ENCODE data around the gene MTMR4.
"Not testable (repeated sequence)": the region's sequence is repeated elsewhere in the genome, so short reads cannot be mapped to it uniquely, and the experiment has no call there.

MTMR4 gene

DNA sequence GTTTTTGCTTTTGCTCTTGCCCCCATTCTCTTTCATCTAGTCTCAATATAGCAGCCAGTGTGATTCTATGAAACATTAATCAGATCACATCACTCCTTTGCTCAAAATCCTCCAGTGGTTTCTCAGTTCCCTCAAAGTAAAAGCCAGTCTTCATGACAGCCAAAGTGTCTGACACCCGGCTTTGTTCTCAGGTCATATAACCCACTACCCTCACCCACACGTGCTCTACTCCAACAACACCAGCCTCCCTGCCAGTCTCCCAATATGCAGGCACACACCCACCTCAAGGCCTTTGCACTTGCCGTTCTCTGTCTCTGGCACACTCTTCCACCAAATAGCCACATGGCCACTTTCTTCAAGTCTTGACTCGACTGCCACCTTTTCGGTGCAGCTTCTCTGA, 4.4 kb downstream of the MTMR4 start:
- no peak for DNase-seq (ENCODE audit: low spot score)
- TF ChIP-seq, protein P1, sequence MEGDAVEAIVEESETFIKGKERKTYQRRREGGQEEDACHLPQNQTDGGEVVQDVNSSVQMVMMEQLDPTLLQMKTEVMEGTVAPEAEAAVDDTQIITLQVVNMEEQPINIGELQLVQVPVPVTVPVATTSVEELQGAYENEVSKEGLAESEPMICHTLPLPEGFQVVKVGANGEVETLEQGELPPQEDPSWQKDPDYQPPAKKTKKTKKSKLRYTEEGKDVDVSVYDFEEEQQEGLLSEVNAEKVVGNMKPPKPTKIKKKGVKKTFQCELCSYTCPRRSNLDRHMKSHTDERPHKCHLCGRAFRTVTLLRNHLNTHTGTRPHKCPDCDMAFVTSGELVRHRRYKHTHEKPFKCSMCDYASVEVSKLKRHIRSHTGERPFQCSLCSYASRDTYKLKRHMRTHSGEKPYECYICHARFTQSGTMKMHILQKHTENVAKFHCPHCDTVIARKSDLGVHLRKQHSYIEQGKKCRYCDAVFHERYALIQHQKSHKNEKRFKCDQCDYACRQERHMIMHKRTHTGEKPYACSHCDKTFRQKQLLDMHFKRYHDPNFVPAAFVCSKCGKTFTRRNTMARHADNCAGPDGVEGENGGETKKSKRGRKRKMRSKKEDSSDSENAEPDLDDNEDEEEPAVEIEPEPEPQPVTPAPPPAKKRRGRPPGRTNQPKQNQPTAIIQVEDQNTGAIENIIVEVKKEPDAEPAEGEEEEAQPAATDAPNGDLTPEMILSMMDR (IDR thresholded peaks at IDR 0.05; ENCODE audit: extremely low read depth, insufficient read depth, missing control alignments): no peak
- in situ Hi-C loops (cut with MboI; ENCODE audit: low pct_unique_long_range_greater_than_20kb, low sequenced_read_pairs, unreplicated experiment): no loop called here

DNA sequence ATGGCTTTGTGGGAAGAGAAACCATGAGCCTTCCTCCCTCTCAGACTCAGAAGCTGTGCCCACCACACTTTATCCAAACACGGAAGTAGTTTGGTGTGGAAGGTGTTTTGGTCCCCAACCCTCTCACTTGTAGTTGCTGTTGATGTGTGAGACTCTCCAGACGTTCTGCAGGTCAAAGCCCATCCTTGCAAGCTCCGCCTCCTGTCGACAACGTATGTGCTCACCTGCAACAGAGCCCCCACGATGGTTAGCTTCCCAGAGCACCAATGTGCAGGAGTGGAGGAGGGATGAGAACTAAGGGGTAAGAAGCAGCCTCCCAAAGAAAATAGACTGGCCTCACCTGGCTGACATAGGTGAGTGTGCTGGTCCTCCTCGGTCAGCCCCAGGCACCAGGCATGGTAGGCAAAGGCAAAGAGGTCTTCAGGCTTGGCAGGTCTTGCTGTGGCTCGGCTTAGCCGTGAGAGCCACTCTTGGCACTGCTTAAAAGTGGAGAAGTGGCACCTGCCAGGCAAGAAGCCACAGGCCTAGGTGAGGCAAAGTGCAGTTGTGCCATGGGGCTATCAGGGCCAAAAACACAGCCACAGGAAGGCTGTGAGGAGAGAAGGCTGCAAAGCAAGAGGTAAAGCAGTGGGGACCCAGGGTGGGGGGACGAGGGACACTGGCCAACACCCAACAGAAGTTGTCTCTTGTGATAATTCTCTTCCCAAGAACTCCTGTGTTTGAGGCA, 5.9 kb downstream of the MTMR4 start:
- TF ChIP-seq, protein P1 (IDR thresholded peaks at IDR 0.05; ENCODE audit: extremely low read depth, insufficient read depth, missing control alignments): no peak
- DNase-seq (ENCODE audit: low spot score): no peak
- in situ Hi-C loops (cut with MboI; ENCODE audit: low pct_unique_long_range_greater_than_20kb, low sequenced_read_pairs, unreplicated experiment): no loop called here

DNA sequence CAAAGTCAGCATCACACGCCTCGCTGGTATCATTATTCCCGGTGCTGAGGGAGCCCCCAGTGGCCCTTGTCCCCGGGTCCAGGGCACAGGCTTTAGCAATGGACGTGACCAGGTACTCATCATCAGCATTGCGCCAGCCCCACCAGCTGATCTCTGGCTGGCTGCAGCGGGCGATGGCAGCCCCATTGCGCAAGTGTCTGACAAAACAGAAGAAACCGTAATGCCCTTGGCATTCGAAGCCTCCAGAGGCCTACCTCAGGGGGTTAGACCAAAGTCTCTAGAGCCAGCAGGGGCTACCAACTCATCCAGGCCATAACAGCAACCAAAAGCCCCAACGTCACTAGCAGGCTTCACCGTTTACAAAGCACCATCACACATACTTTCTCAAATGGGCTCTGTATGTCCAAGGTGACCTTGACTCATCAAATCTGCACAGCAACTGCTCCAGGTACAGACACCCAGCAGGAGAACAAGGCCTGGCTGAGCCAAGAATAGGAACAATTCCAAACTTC, 7.3 kb downstream of the MTMR4 start:
- in situ Hi-C loops (cut with MboI; ENCODE audit: low pct_unique_long_range_greater_than_20kb, low sequenced_read_pairs, unreplicated experiment): no loop called here
- DNase-seq (ENCODE audit: low spot score): no peak
- TF ChIP-seq, protein P1 (IDR thresholded peaks at IDR 0.05; ENCODE audit: extremely low read depth, insufficient read depth, missing control alignments): no peak

DNA sequence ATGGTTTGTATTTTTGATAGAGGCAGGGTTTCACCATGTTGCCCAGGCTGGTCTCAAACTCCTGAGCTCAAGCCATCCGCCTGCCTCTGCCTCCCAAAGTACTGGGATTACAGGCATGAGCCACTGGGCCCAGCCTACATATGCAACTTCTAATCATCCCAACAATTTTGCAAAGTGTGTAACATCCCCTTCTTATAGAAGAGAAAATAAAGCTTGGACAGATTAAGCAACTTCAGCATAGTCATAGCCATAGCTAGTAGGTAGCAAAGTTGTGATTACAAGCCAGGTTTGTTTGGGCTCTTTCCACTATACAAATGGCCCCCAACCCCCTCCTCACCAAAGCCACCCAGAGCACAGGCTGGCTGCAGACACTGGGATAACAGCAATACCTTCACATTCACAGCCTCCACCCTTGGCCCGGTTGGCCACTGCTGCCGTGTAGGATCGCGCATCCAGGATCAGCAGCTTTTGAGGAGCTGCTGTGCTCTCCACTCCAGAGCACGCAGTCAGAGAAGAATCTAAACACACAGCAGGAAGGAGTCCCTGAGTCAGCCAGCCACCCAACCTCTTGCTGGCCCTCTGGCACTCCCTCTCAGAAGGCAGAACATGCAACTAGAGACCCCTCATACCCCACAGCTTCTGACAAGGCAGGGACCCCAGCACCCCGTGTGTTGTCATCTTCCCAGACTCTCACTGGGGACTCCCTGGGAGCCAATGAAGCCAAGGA, 7.9 kb downstream of the MTMR4 start:
- no peak for DNase-seq (ENCODE audit: low spot score)
- in situ Hi-C loops (cut with MboI; ENCODE audit: low pct_unique_long_range_greater_than_20kb, low sequenced_read_pairs, unreplicated experiment): no loop called here

DNA sequence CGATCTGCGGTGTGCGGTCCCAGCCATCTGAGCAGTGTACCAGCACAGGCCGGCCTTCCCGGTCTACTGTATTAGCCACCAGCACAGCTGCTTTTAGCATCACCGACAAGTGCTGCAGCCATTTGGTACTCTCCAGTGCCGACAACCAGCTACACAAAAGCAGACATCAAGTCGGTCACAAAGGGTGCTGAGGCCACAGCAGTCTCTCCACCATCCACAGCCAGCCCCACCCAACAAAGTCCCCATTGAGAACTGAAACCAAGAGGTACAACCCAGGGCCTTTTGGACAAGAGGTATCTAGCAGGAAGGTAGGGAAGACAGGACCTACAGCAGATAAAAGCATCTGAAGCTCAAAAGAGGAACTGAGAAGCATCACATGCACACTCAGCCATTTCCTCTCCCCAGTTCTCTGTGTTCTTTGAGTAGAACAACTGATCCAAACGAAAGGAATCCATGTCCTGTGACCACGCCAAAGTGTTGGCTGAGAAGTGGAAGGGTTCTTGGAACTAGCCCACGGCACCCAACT, 9.5 kb downstream of the MTMR4 start:
- DNase-seq (ENCODE audit: low spot score): peak; percentile 81
- TF ChIP-seq, protein P1 (IDR thresholded peaks at IDR 0.05; ENCODE audit: extremely low read depth, insufficient read depth, missing control alignments): no peak
- in situ Hi-C loops (cut with MboI; ENCODE audit: low pct_unique_long_range_greater_than_20kb, low sequenced_read_pairs, unreplicated experiment): no loop called here

More for the DNA sequence above, 7.9 kb downstream of the MTMR4 start:
- TF ChIP-seq, protein P1 (IDR thresholded peaks at IDR 0.05; ENCODE audit: extremely low read depth, insufficient read depth, missing control alignments): no peak

DNA sequence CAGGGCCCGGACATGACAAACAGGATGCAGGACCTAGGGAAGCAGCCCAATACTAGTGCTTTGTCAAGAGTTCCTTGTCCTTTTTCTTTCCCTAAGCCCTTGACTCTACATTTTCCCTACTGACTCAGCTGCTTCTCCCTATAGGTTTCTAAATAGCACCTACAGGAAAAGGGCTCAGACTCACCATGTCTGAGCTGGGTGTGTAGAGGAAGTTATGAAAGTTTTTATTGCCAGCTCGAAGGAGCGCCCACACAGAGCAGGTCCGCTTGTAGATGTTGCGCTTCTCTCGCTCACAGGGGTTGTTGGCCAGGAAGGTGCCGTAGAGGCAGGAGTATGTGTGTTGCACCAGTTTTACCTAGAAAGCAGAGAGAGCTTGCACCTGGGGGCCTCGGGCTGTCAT, 10.6 kb downstream of the MTMR4 start:
- DNase-seq (ENCODE audit: low spot score): no peak
- in situ Hi-C loops (cut with MboI; ENCODE audit: low pct_unique_long_range_greater_than_20kb, low sequenced_read_pairs, unreplicated experiment): no loop called here

DNA sequence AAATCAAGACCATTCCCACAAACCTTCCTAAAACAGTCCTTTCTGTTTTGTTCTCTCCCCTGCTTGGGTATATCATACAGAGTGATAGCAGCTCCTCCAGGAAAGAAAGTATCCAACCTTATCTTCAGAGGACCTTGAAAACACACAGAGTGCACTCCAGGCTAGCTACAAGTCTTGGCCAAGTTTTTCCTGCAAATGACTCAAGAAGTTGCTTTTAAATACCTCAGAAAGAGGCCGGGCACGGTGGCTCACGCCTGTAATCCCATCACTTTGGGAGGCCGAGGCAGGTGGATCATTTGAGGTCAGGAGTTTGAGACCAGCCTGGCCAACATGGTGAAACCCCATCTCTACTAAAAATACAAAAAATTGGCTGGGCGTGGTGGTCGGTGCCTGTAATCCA, 11.3 kb downstream of the MTMR4 start:
- DNase-seq (ENCODE audit: low spot score); in situ Hi-C loops (cut with MboI; ENCODE audit: low pct_unique_long_range_greater_than_20kb, low sequenced_read_pairs, unreplicated experiment): not testable (repeated sequence)

More for the DNA sequence above, 10.6 kb downstream of the MTMR4 start:
- TF ChIP-seq, protein P1 (IDR thresholded peaks at IDR 0.05; ENCODE audit: extremely low read depth, insufficient read depth, missing control alignments): no peak
